Lower leg skin (tissue), 4 donors: ENCODE results near the gene SLC35F4. TPM values are rescaled to one million over a fixed set of nuclear protein-coding genes. Genes with fewer than 3 reads are reported as not detected.

Source experiments
- DNase-seq, 2 donors: peaks; one replicate each; pipeline ENCODE4 v3.0.0-alpha.2; 2019; ENCODE audit warnings: low spot score in 2 of 2
- H3K4me3 ChIP-seq: fragments of 200-600 bp; sonication (generic); 2 replicates; pipeline ENCODE4 v1.5.1; 2017; ENCODE audit warnings: mild to moderate bottlenecking, low read depth; ENCODE audit not compliant: poor library complexity, severe bottlenecking
- CTCF ChIP-seq, 3 donors: fragments of 450-650 bp; IDR thresholded peaks; one replicate each; pipeline ENCODE4 v1.5.1; 2016; ENCODE audit warnings: antibody characterized with exemption in 3 of 3, mild to moderate bottlenecking in 3 of 3, moderate library complexity in 2 of 3
- POLR2A ChIP-seq, 2 donors: fragments of 450-650 bp; IDR thresholded peaks; one replicate each; pipeline ENCODE4 v1.6.1; 2016 to 2017; ENCODE audit warnings: antibody characterized with exemption in 2 of 2, mild to moderate bottlenecking in 1 of 2, moderate library complexity in 1 of 2
- WGBS, 2 donors: methylation state at CpG; one replicate each; pipeline ENCODE4 v1.1.5; 2018; 5-methylcytosine and 5-hydroxymethylcytosine counted together
- intact Hi-C: fragments of 100-400 bp; cut with DNase I; formaldehyde crosslinking; loops from one replicate; pipeline ENCODE4 v1.15.0; 2023; ENCODE audit warnings: low total_unique reads
- total RNA-seq, 4 donors: library from RNA; depleted of rRNA; stranded (reverse); fragments of >200 nt; gene quantifications; one replicate each; pipeline ENCODE4 v1.1.0, GENCODE V29; 2016

The SLC35F4 gene
- 1 to 10 TPM in 1 of 4 donors, not detected in 3; 2.2 TPM for total RNA-seq

GRCh38 chr14:57865403-57866198, at the start of gene SLC35F4:
Gene SLC35F4 (minus strand): TSS chr14:57866092.
- no peak within 1 kb of the TSS for H3K4me3 ChIP-seq
- TF ChIP-seq POLR2A (IDR thresholded peaks at IDR 0.05) (no peak), CTCF (IDR thresholded peaks at IDR 0.05) (no peak)
- no peak for DNase-seq
- intact Hi-C loops: no loop called here
- WGBS, 2 donors: 1 to 2% methylated on average over 39 to 55 of the region's 91 CpGs

GRCh38 chr14:57909626-57910025, 43.7 kb upstream of the SLC35F4 start:
- no peak for TF ChIP-seq POLR2A (IDR thresholded peaks at IDR 0.05)
- no peak for TF ChIP-seq CTCF (IDR thresholded peaks at IDR 0.05)
- no peak for DNase-seq
- intact Hi-C loops: no loop called here
- no peak overlapping the region for H3K4me3 ChIP-seq

GRCh38 chr14:57903954-57904353, 38.1 kb upstream of the SLC35F4 start:
- H3K4me3 ChIP-seq: no peak overlapping the region
- TF ChIP-seq POLR2A (IDR thresholded peaks at IDR 0.05): no peak
- TF ChIP-seq CTCF (IDR thresholded peaks at IDR 0.05): no peak
- intact Hi-C loops: no loop called here
- no peak for DNase-seq
- WGBS, 2 donors: 63 to 66% methylated on average over 1 of the region's 1 CpG

- no peak overlapping the region for H3K4me3 ChIP-seq
- intact Hi-C loops: no loop called here
- no peak for DNase-seq
- 66 to 70% methylated on average over 7 of the region's 7 CpGs for WGBS, 2 donors
- TF ChIP-seq POLR2A (IDR thresholded peaks at IDR 0.05) (no peak), CTCF (IDR thresholded peaks at IDR 0.05) (no peak)
These were observed 33.1 kb upstream of the SLC35F4 start for GRCh38 chr14:57898837-57899572.

- intact Hi-C loops: no loop called here
- 43 to 53% methylated on average over 5 of the region's 5 CpGs for WGBS, 2 donors
- no peak for DNase-seq
- H3K4me3 ChIP-seq: no peak overlapping the region
- TF ChIP-seq POLR2A (IDR thresholded peaks at IDR 0.05) (no peak), CTCF (IDR thresholded peaks at IDR 0.05) (no peak)
These were observed 31.4 kb upstream of the SLC35F4 start for GRCh38 chr14:57897144-57897748.
